Astrocyte (in vitro differentiated cells and primary cell): ENCODE measurements around the gene GJA4.

Source experiments
- EZH2 ChIP-seq: IDR thresholded peaks from 2 replicates; pipeline ENCODE4 v1.6.1; 2012; ENCODE audit warnings: mild to moderate bottlenecking, low read length, inconsistent platforms; ENCODE audit not compliant: insufficient read depth
- TF ChIP-seq, protein P1 (sequence below): IDR thresholded peaks from 2 replicates; pipeline ENCODE4 v1.5.1; 2011; ENCODE audit warnings: low read depth, mild to moderate bottlenecking, inconsistent platforms, low read length, moderate library complexity; ENCODE audit not compliant: insufficient read depth

DNA sequence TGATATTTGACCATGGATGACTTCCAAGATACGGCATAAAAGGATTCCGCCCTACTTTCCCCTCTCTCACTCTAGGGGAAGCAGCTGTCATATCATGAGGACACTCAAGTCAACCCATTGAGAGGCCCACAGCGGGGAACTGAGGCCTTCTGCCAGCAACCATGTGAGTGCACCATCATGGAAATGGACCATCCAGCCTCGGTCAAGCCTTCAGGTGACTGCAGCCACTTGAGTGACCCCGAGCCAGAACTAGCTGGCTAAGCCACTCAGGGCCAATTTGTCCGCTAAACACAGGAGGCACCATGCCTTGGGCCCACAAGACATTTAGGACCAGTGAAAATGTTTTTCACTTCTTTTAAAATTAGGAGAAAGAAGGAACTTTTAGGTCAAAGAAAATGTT lies 49.0 kb upstream of the GJA4 start:
- TF ChIP-seq, protein P1, sequence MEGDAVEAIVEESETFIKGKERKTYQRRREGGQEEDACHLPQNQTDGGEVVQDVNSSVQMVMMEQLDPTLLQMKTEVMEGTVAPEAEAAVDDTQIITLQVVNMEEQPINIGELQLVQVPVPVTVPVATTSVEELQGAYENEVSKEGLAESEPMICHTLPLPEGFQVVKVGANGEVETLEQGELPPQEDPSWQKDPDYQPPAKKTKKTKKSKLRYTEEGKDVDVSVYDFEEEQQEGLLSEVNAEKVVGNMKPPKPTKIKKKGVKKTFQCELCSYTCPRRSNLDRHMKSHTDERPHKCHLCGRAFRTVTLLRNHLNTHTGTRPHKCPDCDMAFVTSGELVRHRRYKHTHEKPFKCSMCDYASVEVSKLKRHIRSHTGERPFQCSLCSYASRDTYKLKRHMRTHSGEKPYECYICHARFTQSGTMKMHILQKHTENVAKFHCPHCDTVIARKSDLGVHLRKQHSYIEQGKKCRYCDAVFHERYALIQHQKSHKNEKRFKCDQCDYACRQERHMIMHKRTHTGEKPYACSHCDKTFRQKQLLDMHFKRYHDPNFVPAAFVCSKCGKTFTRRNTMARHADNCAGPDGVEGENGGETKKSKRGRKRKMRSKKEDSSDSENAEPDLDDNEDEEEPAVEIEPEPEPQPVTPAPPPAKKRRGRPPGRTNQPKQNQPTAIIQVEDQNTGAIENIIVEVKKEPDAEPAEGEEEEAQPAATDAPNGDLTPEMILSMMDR, result no peak
- no peak for TF ChIP-seq EZH2
